Activated T-helper 1 cell treated with anti-CD3 and anti-CD28 coated beads, Interleukin-12 subunit alpha, Interleukin-12 subunit beta, Interleukin-2, Interleukin-4 antibody, amounts not matched to agents 30 ng/mL and 10 ng/mL and 1 ng/mL, durations not matched to agents 14 hours and 24 hours and 36 hours (primary cell): ENCODE data around the gene GSX2. TPM values are rescaled to one million over a fixed set of nuclear protein-coding genes. Genes with fewer than 3 reads are reported as not detected.
"Not testable (repeated sequence)": the region's sequence is repeated elsewhere in the genome, so short reads cannot be mapped to it uniquely, and the experiment has no call there.

Experiments
- DNase-seq: peaks from one replicate; pipeline ENCODE4 v3.0.0; 2021; ENCODE audit warnings: low spot score
- H3K27ac Mint-ChIP-seq: one replicate; pipeline ENCODE4 v1.8.0; 2021; ENCODE audit warnings: mild to moderate bottlenecking, mixed read lengths
- H3K27me3 Mint-ChIP-seq: one replicate; pipeline ENCODE4 v1.8.0; 2022; ENCODE audit warnings: mild to moderate bottlenecking, moderate library complexity, mixed read lengths; ENCODE audit not compliant: insufficient read depth
- H3K36me3 Mint-ChIP-seq: one replicate; pipeline ENCODE4 v1.8.0; 2021; ENCODE audit warnings: low read depth, mixed read lengths
- H3K4me1 Mint-ChIP-seq: one replicate; pipeline ENCODE4 v1.8.0; 2021; ENCODE audit warnings: low read depth, mixed read lengths
- H3K4me3 Mint-ChIP-seq: one replicate; pipeline ENCODE4 v1.8.0; 2021; ENCODE audit warnings: mild to moderate bottlenecking, moderate library complexity, mixed read lengths
- H3K9me3 Mint-ChIP-seq: one replicate; pipeline ENCODE4 v1.8.0; 2021; ENCODE audit warnings: mixed read lengths
- intact Hi-C: fragments of 100-400 bp; cut with micrococcal nuclease; formaldehyde crosslinking; loops from one replicate; pipeline ENCODE4 v1.15.1; 2024
- total RNA-seq: library from RNA; stranded (reverse); gene quantifications from 2 replicates; pipeline ENCODE4 v1.2.3, GENCODE V29; 2022

Gene GSX2
- total RNA-seq, 1 donor from 2014 or later, result not detected

DNA sequence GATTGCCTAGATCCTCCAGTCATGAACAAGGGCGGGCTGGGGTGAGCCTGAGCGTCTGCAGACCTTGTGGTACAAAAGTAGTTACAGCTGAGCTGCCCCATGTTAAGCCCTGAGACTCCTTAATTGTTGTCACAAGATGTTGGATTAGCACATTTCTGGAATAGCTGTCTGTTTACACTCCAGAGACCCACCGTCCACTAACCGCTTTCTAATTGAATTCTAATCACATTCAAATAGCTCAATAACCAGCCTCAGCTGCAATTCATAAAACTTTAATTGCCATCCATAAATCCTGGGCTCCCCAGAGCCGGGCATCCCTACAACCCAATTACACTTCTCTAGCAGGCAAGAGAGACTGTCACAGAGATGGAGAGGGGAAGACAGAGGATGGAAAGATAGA, 1.6 kb upstream of the GSX2 start:
- H3K4me1 Mint-ChIP-seq, result peaks cover 36% of the 10 kb centered on the region
- intact Hi-C loops, result loop anchor here (10.0 kb wide), 1 partner anchor 904 kb away; no protein-coding TSS in a partner anchor
- H3K4me3 Mint-ChIP-seq, result no peak overlapping the region
- H3K27me3 Mint-ChIP-seq, result peaks cover 88% of the 10 kb centered on the region
- H3K27ac Mint-ChIP-seq, result no peak overlapping the region
- no peak for DNase-seq
- H3K36me3 Mint-ChIP-seq, result no peaks in the 10 kb centered on the region
- H3K9me3 Mint-ChIP-seq, result no peaks in the 10 kb centered on the region

DNA sequence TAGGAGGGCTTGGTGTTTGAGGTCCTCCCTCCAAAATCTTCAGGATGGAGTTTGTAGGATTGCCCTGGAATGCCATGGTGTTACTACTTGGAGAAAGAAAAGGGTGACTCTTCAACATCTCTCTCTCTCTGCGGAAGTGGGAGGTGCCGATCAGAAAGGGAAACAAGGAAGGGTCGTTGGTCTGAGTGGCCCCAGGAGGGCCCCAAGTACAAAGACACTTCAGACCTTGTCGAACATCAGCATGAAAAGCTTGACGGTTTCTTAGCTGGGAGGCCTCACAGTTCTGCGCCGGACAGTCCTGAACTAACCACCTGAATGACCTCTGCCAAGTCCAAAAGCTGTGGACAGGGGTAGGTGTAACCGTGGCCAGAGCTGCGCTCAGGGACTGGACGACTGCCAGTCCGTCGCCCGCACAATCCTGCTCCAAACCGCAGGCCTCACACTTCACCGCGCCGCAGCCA, 646 bp upstream of the GSX2 start:
- intact Hi-C loops, result loop anchor here (10.0 kb wide), 1 partner anchor 905 kb away; no protein-coding TSS in a partner anchor
- DNase-seq, result no peak
- H3K27ac Mint-ChIP-seq, result no peak overlapping the region
- H3K36me3 Mint-ChIP-seq, result no peaks in the 10 kb centered on the region
- peaks cover 88% of the 10 kb centered on the region for H3K27me3 Mint-ChIP-seq
- no peaks in the 10 kb centered on the region for H3K9me3 Mint-ChIP-seq
- peaks cover 28% of the 10 kb centered on the region for H3K4me1 Mint-ChIP-seq
- peak overlapping the region; percentile 26 for H3K4me3 Mint-ChIP-seq

DNA sequence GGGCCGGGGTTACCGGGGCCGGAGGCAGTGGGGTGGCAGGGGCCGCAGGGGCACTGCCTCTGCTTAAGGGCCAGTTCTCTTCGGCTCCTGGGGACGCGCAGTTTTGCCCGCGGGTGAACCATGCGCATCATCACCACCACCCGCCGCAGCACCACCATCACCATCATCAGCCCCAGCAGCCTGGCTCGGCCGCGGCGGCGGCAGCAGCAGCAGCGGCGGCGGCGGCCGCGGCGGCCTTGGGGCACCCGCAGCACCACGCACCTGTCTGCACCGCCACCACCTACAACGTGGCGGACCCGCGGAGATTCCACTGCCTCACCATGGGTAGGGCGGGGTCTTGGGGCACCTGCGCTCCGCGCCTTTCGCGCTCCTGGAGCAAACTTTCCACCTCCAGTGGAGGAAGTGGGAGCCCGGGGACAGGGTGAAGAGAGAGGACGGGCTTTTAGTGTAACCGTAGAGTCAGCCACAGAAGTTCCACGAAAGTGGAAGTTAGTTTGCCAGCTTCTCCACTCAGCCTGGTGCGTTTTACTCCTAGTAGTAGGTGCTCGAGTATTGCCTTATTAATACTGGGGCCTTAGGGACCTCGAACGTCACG, 729 bp downstream of the GSX2 start:
- Mint-ChIP-seq H3K27ac (no peak overlapping the region), H3K4me1 (peaks cover 35% of the 10 kb centered on the region), H3K9me3 (no peaks in the 10 kb centered on the region), H3K36me3 (no peaks in the 10 kb centered on the region), H3K27me3 (peaks cover 84% of the 10 kb centered on the region), H3K4me3 (peak overlapping the region; percentile 62)
- intact Hi-C loops, result loop anchor here (1.0 to 10.0 kb wide), 3 partner anchors 133 to 1534 kb away; partner anchors contain the start of genes KIT and NMU
- no peak for DNase-seq

DNA sequence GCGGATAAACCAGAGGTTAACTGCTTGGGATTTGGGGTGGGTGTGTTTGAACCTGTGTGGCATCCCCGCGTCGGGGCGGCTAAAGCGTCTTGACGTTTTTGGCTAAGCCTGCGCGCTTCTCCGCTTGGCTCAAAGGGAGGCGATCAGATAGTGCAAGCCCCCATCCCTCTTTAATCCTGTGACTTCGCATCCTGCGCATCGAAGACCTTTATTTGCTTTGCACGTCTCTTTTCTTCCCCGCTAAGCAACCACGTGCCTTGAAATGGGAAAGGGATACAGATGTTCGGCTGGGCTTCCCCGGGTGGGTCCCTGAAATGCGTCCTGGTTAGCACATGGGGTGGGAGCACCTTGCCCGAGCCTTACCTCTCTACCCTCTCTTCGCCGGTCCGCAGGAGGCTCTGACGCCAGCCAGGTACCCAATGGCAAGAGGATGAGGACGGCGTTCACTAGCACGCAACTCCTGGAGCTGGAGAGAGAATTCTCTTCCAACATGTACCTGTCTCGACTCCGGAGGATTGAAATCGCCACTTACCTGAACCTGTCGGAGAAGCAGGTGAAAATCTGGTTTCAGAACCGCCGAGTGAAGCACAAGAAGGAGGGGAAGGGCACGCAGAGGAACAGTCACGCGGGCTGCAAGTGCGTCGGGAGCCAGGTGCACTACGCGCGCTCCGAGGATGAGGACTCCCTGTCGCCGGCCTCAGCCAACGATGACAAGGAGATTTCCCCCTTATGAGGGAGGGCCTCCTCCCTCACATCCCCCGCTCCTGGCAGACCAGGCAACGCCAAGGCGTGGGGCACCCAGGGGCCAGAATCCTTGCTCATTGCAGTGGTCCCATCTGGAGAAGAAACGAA, 1.5 kb downstream of the GSX2 start:
- H3K36me3 Mint-ChIP-seq, result no peaks in the 10 kb centered on the region
- peak overlapping the region; percentile 62 for H3K4me3 Mint-ChIP-seq
- H3K4me1 Mint-ChIP-seq, result peaks cover 35% of the 10 kb centered on the region
- no peak for DNase-seq
- H3K27ac Mint-ChIP-seq, result peak overlapping the region; percentile 55
- intact Hi-C loops, result loop anchor here (1.0 to 10.0 kb wide), 3 partner anchors 132 to 1533 kb away; partner anchors contain the start of genes KIT and NMU
- H3K9me3 Mint-ChIP-seq, result no peaks in the 10 kb centered on the region
- peaks cover 80% of the 10 kb centered on the region for H3K27me3 Mint-ChIP-seq

DNA sequence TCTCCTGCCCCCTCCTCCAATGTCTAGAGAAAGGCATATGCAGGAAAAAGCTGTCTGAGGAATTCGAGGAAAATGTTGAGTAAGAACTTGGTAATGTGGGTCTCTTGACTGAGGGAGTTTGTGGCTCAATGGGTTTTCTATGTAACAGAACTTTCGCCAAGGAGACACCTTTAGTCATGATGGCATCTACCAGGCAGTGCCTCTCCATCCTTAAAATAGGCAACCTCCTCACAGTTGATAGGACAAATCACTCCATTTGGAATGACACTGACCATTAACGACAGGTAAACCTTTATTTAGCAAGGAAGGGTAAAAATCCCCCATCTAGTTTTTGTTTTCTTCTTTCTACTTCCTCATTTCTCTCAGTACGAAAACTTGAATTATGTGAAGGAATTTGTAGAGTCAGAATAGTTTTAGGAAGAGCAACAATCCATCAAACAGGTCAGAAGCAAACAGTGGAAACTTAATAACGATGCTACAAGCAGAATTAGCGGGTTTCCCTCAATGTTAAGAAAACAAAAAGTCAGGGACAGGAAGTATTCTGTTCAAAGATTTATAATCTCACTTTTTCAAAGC, 2.7 kb downstream of the GSX2 start:
- Mint-ChIP-seq H3K9me3 (no peaks in the 10 kb centered on the region), H3K4me1 (peaks cover 39% of the 10 kb centered on the region), H3K36me3 (no peaks in the 10 kb centered on the region), H3K4me3 (no peak overlapping the region), H3K27me3 (peaks cover 77% of the 10 kb centered on the region), H3K27ac (no peak overlapping the region)
- no peak for DNase-seq
- intact Hi-C loops, result loop anchor here (10.0 kb wide), 2 partner anchors 552 to 1532 kb away; partner anchors contain the start of genes KIT and NMU

DNA sequence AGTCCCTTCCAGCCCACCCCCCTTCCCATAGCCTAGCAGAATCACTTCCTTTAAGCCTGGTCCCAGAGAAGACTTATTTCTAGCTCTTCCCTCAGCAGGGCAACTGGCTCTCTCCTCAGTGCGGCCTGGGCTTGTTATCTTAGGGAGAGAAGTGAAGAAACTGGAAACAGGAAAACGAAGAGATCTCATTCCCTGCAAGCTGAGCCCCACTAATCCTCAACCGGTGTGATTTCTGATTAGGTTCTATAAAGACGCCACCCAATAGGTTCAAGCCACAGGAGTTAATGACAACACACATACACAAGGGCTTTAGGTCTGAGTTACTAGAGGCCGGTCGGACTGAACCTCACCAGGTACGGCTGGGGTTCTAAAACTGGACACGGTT, 3.2 kb downstream of the GSX2 start:
- DNase-seq, result no peak
- no peaks in the 10 kb centered on the region for H3K36me3 Mint-ChIP-seq
- H3K27me3 Mint-ChIP-seq, result peaks cover 76% of the 10 kb centered on the region
- H3K4me3 Mint-ChIP-seq, result no peak overlapping the region
- no peaks in the 10 kb centered on the region for H3K9me3 Mint-ChIP-seq
- peaks cover 39% of the 10 kb centered on the region for H3K4me1 Mint-ChIP-seq
- intact Hi-C loops, result loop anchor here (10.0 kb wide), 2 partner anchors 552 to 1532 kb away; partner anchors contain the start of genes KIT and NMU
- no peak overlapping the region for H3K27ac Mint-ChIP-seq

DNA sequence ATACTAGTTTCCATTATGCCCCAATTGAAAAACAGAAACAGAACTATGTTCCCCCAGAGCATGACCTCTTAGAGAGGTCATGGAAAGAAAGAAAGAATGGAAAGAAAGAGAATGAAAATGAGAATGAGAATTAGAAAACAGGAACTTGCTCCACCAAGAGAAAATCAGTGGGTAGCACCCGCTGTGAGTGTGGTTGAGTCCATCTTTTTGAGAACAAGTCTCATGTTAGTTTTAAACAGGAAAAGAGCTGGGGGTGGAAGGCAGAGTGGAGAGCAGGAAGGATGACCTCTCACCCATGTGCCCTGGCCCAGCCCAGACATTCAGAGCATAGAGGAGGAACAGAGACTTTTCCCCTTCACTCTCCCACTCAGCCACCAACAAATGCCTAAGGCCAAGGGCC, 4.9 kb downstream of the GSX2 start:
- Mint-ChIP-seq H3K9me3 (no peaks in the 10 kb centered on the region), H3K4me3 (no peak overlapping the region), H3K27me3 (peaks cover 77% of the 10 kb centered on the region), H3K4me1 (peaks cover 28% of the 10 kb centered on the region), H3K27ac (no peak overlapping the region), H3K36me3 (no peaks in the 10 kb centered on the region)
- no peak for DNase-seq
- intact Hi-C loops, result loop anchor here (1.0 to 10.0 kb wide), 4 partner anchors 11 to 1530 kb away; partner anchors contain the start of genes KIT and NMU

DNA sequence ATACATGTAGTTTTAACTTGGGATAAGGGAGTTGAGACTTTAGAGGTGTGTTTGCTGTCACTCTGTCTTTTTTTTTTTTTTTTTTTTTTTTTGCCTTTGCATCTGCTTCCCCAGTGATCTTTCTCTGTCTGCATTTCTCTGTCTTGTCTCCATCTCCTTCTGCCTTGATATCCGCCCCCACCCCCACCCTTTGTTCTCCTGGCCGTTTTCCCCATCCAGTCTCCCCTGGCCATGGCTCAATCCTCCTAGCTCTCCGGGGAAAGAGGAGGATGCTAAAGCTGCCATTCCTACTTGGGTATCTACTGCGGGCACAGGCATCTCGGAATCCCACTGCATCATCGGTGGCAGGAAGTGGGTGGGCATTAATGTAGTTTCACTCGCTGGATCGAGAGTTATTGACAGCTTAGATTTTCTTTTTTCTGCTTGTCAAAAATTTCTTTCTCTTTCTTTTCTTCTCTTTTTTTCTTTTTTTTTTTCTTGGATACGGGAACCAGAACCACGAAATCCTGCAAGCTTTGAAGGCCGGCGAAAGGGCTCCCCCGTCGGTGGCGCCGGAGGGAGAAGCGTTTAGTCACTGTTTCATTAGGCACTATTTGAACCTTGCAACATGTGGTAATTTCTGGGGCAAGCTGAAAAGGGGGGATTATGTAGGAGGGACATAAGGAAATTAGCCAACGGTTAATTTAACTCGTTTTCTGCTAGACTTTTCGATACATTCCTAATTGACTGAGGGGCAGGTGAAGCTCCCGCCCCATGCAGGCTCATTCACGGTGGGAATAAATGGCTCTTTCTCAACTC, 8.2 kb downstream of the GSX2 start:
- intact Hi-C loops, result loop anchor here (2.0 to 10.0 kb wide), 4 partner anchors 15 to 1527 kb away; partner anchors contain the start of genes KIT and NMU
- Mint-ChIP-seq H3K4me1 (peaks cover 13% of the 10 kb centered on the region), H3K9me3 (peaks cover 5% of the 10 kb centered on the region), H3K27me3 (peaks cover 79% of the 10 kb centered on the region), H3K27ac (no peak overlapping the region), H3K36me3 (no peaks in the 10 kb centered on the region), H3K4me3 (no peak overlapping the region)
- DNase-seq, result no peak

DNA sequence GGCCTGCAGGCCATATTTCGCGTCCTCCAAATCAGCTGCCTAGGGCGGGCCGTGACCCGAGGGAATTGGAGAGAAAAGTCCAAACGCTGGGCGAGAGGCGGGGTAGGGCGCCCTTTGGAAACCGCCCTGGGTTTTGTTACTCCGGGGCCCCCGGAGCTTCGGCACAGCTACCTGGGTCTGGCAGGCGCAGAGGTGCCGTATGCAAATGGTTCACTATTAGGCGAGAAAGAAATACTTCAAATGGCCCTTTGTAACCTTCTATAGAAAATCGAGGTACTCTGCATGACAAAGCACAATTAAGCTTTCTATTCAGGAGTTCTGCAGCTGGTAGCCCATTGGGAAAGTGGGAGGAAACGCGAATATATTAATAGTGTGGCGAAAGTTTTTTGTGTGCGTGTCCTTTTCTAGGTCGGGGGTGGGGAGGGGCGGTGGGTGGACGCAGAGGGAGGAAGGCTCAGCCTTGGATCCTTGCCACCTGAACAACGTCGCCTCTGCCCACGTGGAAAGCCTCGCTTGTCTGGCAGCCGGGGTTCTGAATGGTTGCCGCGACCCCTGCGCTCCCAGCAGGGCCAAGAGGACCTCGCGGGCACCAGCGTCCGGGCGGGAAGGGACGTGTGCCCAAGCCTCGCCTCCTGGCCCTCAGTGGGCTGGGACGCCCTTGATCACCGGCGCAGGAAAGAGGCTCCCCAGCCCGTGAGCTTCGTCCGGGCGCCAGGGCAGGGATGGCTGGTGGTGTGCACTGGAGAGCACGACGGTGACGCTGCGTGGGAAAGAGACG, 9.5 kb downstream of the GSX2 start:
- intact Hi-C loops, result loop anchor here (2.0 to 10.0 kb wide), 4 partner anchors 17 to 1525 kb away; partner anchors contain the start of genes KIT and NMU
- Mint-ChIP-seq H3K4me1 (peaks cover 10% of the 10 kb centered on the region), H3K4me3 (no peak overlapping the region), H3K36me3 (no peaks in the 10 kb centered on the region), H3K27me3 (peaks cover 69% of the 10 kb centered on the region), H3K9me3 (peaks cover 5% of the 10 kb centered on the region), H3K27ac (no peak overlapping the region)
- no peak for DNase-seq

DNA sequence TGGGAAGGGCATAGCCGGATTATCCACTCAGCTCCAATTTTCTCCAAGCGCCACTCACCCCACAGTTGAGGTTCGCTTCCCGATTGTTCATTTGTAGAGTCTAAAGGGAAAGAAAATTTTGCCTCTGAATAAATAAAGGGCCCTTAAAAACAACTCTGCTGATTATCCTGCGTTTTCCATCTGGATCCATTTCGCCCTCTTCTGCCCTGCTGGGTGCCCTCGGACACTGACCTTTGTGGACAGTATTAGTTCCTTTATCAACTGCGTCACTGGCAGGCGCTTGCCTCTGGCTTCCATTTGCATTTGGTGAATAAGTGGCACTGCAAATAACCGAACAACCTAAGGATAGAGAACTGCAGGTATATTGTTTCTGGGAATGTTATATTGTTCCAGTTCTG, 10.1 kb downstream of the GSX2 start:
- Mint-ChIP-seq H3K4me3 (no peak overlapping the region), H3K4me1 (peaks cover 5% of the 10 kb centered on the region), H3K27me3 (peaks cover 64% of the 10 kb centered on the region), H3K9me3 (peaks cover 5% of the 10 kb centered on the region), H3K36me3 (no peaks in the 10 kb centered on the region), H3K27ac (peak overlapping the region; percentile 47)
- no peak for DNase-seq
- intact Hi-C loops, result no loop called here

DNA sequence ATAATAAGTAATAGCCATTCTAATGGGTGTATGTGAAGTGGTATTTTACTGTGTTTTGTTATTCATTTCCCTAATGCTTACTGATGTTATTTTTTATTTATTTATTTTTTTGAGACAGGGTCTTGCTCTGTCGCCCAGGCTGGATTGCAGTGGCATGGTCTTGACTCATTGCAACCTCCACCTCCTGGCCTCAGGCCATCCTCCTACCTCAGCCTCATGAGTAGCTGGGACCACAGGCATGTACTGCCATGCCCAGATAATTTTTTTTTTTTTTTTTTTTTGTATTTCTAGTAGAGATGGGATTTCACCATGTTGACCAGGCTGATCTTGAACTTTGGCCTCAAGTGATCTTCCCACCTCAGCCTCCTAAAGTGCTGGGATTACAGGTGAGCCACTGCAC, 13.2 kb downstream of the GSX2 start:
- H3K4me3 Mint-ChIP-seq, H3K9me3 Mint-ChIP-seq, H3K36me3 Mint-ChIP-seq, H3K27ac Mint-ChIP-seq, H3K4me1 Mint-ChIP-seq, intact Hi-C loops, DNase-seq: not testable (repeated sequence)
- H3K27me3 Mint-ChIP-seq, result peaks cover 43% of the 10 kb centered on the region
